IMR-90 (cell line): ENCODE measurements around the gene F13A1. TPM values are rescaled to one million over a fixed set of nuclear protein-coding genes. Genes with fewer than 3 reads are reported as not detected.

Experiments used
- ATAC-seq: fragments of 200-7000 bp; cut with Tn5 transposase; 2 replicates; pipeline ENCODE4 v1.9.1; 2020; ENCODE audit warnings: low read depth, mild to moderate bottlenecking, moderate library complexity
- BruUV-seq: library from RNA; stranded (reverse); fragments of 400-500 nt; replicated peaks from 2 replicates; lab custom pipeline; 2021; lab: Mats Ljungman, UMichigan
- CTCF ChIA-PET: fragments of 300-600 bp; formaldehyde crosslinking; extraction: SDS; loops from one replicate; lab custom pipeline; 2021; ENCODE audit warnings: antibody characterized with exemption; lab: Yijun Ruan, JAX
- POLR2A ChIA-PET: fragments of 300-600 bp; sonication (Branson Sonifier 250); formaldehyde crosslinking; loops from one replicate; lab custom pipeline; 2022; ENCODE audit warnings: antibody characterized with exemption; ENCODE audit not compliant: unreplicated experiment; lab: Charles Lee
- DNase-seq: peaks from one replicate; pipeline ENCODE4 v3.0.0; 2013
- H2AFZ ChIP-seq: replicated peaks from 2 replicates; pipeline ENCODE3; 2013; ENCODE audit warnings: low read length, mild to moderate bottlenecking; ENCODE audit not compliant: poor library complexity
- H2AK5ac ChIP-seq: 2 replicates; pipeline ENCODE4 v1.6.1; 2013; ENCODE audit warnings: low read depth, low read length, inconsistent platforms
- H2AK9ac ChIP-seq: replicated peaks from 2 replicates; pipeline ENCODE3; 2013; ENCODE audit warnings: mild to moderate bottlenecking, low read depth, low read length, moderate library complexity; ENCODE audit not compliant: poor library complexity
- H2BK120ac ChIP-seq: 2 replicates; pipeline ENCODE4 v1.6.1; 2013; ENCODE audit warnings: low read depth, low read length, inconsistent platforms
- H2BK15ac ChIP-seq: 3 replicates; pipeline ENCODE4 v1.6.1; 2013; ENCODE audit warnings: low read depth, low read length, inconsistent platforms
- H2BK20ac ChIP-seq: 2 replicates; pipeline ENCODE4 v1.6.1; 2013; ENCODE audit warnings: low read depth, mild to moderate bottlenecking, inconsistent platforms, low read length, moderate library complexity
- H2BK5ac ChIP-seq: 2 replicates; pipeline ENCODE4 v1.6.1; 2013; ENCODE audit warnings: mild to moderate bottlenecking, low read depth, low read length, inconsistent platforms; ENCODE audit not compliant: poor library complexity, severe bottlenecking
- H3K14ac ChIP-seq: replicated peaks from 2 replicates; pipeline ENCODE4 v1.6.1; 2013; ENCODE audit warnings: low read depth, low read length, inconsistent platforms
- H3K18ac ChIP-seq: 2 replicates; pipeline ENCODE4 v1.6.1; 2013; ENCODE audit warnings: low read depth, low read length, control low read depth
- H3K23ac ChIP-seq: 2 replicates; pipeline ENCODE4 v1.6.1; 2013; ENCODE audit warnings: low read depth, low read length, inconsistent platforms
- H3K27ac ChIP-seq: 2 replicates; pipeline ENCODE4 v1.5.1; 2013; ENCODE audit warnings: mild to moderate bottlenecking, control low read depth, low read length; ENCODE audit not compliant: insufficient read depth
- H3K27me3 ChIP-seq: 2 replicates; pipeline ENCODE4 v1.6.1; 2013; ENCODE audit warnings: low read length; ENCODE audit not compliant: control insufficient read depth, insufficient read depth
- H3K36me3 ChIP-seq: 2 replicates; pipeline ENCODE4 v1.6.1; 2013; ENCODE audit warnings: low read length, mixed read lengths; ENCODE audit not compliant: control insufficient read depth, insufficient read depth
- H3K4ac ChIP-seq: 2 replicates; pipeline ENCODE4 v1.6.1; 2013; ENCODE audit warnings: low read depth, low read length, inconsistent platforms
- H3K4me1 ChIP-seq: 2 replicates; pipeline ENCODE4 v1.6.1; 2013; ENCODE audit warnings: low read length, mixed read lengths; ENCODE audit not compliant: control insufficient read depth, insufficient read depth
- H3K4me2 ChIP-seq: 2 replicates; pipeline ENCODE4 v1.6.1; 2013; ENCODE audit warnings: low read depth, mild to moderate bottlenecking, control low read depth, low read length, moderate library complexity
- H3K4me3 ChIP-seq: 2 replicates; pipeline ENCODE4 v1.5.1; 2013; ENCODE audit warnings: low read depth, mild to moderate bottlenecking, control low read depth, low read length, moderate library complexity; ENCODE audit not compliant: insufficient read depth
- H3K56ac ChIP-seq: 2 replicates; pipeline ENCODE4 v1.6.1; 2013; ENCODE audit warnings: low read length, inconsistent platforms; ENCODE audit not compliant: insufficient read depth; ENCODE audit errors: extremely low read depth
- H3K79me1 ChIP-seq, 2 experiments: 2 replicates each; pipeline ENCODE4 v1.6.1; 2013; ENCODE audit warnings: low read length in 2 of 2, inconsistent platforms in 1 of 2, low read depth in 1 of 2
- H3K9ac ChIP-seq: 2 replicates; pipeline ENCODE4 v1.6.1; 2013; ENCODE audit warnings: low read depth, low read length, control low read depth
- H3K9me1 ChIP-seq: 2 replicates; pipeline ENCODE4 v1.6.1; 2013; ENCODE audit warnings: low read length, inconsistent platforms; ENCODE audit not compliant: insufficient read depth
- H3K9me3 ChIP-seq: 2 replicates; pipeline ENCODE4 v1.6.1; 2013; ENCODE audit warnings: low read length; ENCODE audit not compliant: control insufficient read depth, insufficient read depth
- H4K20me1 ChIP-seq: 2 replicates; pipeline ENCODE4 v1.6.1; 2013; ENCODE audit warnings: low read length, inconsistent platforms; ENCODE audit not compliant: insufficient read depth
- H4K5ac ChIP-seq: 2 replicates; pipeline ENCODE4 v1.6.1; 2013; ENCODE audit warnings: mild to moderate bottlenecking, low read depth, low read length, control low read depth
- H4K8ac ChIP-seq, 2 experiments: 2 replicates each; pipeline ENCODE4 v1.6.1; 2013; ENCODE audit warnings: low read depth in 2 of 2, low read length in 2 of 2, control low read depth in 1 of 2, inconsistent platforms in 1 of 2
- H4K91ac ChIP-seq: 2 replicates; pipeline ENCODE4 v1.6.1; 2013; ENCODE audit warnings: low read depth, low read length, inconsistent platforms; ENCODE audit not compliant: insufficient read depth
- CTCF ChIP-seq: conservative IDR thresholded peaks from 2 replicates; pipeline ENCODE4 v1.5.1; 2012; ENCODE audit warnings: mild to moderate bottlenecking, low read depth, low read length, improper control_type of control experiment
- FOS ChIP-seq: fragments of 150-350 bp; IDR thresholded peaks from 2 replicates; pipeline ENCODE4 v1.6.1; 2016; ENCODE audit warnings: low read depth, low read length
- MAFK ChIP-seq: IDR thresholded peaks from 2 replicates; pipeline ENCODE4 v1.6.1; 2012; ENCODE audit warnings: low read depth, low read length, improper control_type of control experiment
- POLR2A ChIP-seq: IDR thresholded peaks from 2 replicates; pipeline ENCODE4 v1.6.1; 2012; ENCODE audit warnings: mild to moderate bottlenecking, low read depth, low read length
- WGBS, 2 experiments: methylation state at CpG; one replicate each; pipeline versions ENCODE4 v1.1.5 to v1.1.7; 2013; ENCODE audit warnings: missing lambda C conversion rate in 2 of 2; ENCODE audit not compliant: insufficient read length in 1 of 2; ENCODE audit errors: extremely low coverage in 2 of 2; 5-methylcytosine and 5-hydroxymethylcytosine counted together
- dilution Hi-C: fragments of 300-500 bp; cut with HindIII; formaldehyde crosslinking; loops from one replicate; pipeline ENCODE4 v1.14.3; 2018; ENCODE audit warnings: low sequenced_read_pairs; ENCODE audit not compliant: unreplicated experiment
- in situ Hi-C: fragments of 300-500 bp; cut with MboI; formaldehyde crosslinking; loops from 3 replicates; pipeline ENCODE4 v1.14.3; 2019; ENCODE audit warnings: low sequenced_read_pairs, inconsistent platforms, mixed read lengths
- intact Hi-C: fragments of 100-400 bp; cut with micrococcal nuclease; formaldehyde crosslinking; loops from 2 replicates; pipeline ENCODE4 v1.10.0; 2022
- polyA plus RNA-seq, 3 experiments: library from polyadenylated mRNA; depleted of rRNA; stranded (reverse); fragments of >200 nt; gene quantifications; 2 replicates each; pipeline ENCODE4 v1.2.3, GENCODE V29; 2012; ENCODE audit warnings: low replicate concordance in 1 of 3
- total RNA-seq: library from RNA; depleted of rRNA; stranded (reverse); fragments of >200 nt; gene quantifications from 2 replicates; pipeline ENCODE4 v1.2.3, GENCODE V29; 2012

Gene F13A1
- total and polyA plus RNA-seq, 2 of the 4 experiments (the other 2 are of a cell fraction): not detected

GRCh38 chr6:6125495-6125894 lies 195.0 kb downstream of the F13A1 start:
- H2BK5ac ChIP-seq: no peak overlapping the region
- no peak overlapping the region for H3K18ac ChIP-seq
- no CpG with 5 or more reads among the region's 3 CpGs for WGBS, 2 experiments
- TF ChIP-seq POLR2A (no peak), FOS (no peak), MAFK (no peak), CTCF (no peak)
- H4K8ac ChIP-seq: no peak overlapping the region
- dilution Hi-C loops: no loop called here
- DNase-seq: no peak
- H3K4me2 ChIP-seq: no peak overlapping the region
- H3K27me3 ChIP-seq: no peaks in the 10 kb centered on the region
- no peak for ATAC-seq
- no peak overlapping the region for H2BK120ac ChIP-seq
- H3K27ac ChIP-seq: no peak overlapping the region
- no peaks in the 10 kb centered on the region for H3K9me1 ChIP-seq
- H3K56ac ChIP-seq: no peak overlapping the region
- H2AFZ ChIP-seq: no peak overlapping the region
- no peaks in the 10 kb centered on the region for H3K4me1 ChIP-seq
- H3K14ac ChIP-seq: no peak overlapping the region
- intact Hi-C loops: no loop called here
- H3K9me3 ChIP-seq: peaks cover 24% of the 10 kb centered on the region
- no peak overlapping the region for H4K91ac ChIP-seq
- no peak overlapping the region for H4K5ac ChIP-seq
- POLR2A ChIA-PET: no interaction called here
- H3K9ac ChIP-seq: no peak overlapping the region
- in situ Hi-C loops: no loop called here
- no TSS peak for BruUV-seq
- no peaks in the 10 kb centered on the region for H4K20me1 ChIP-seq
- no peak overlapping the region for H2AK9ac ChIP-seq
- CTCF ChIA-PET: no interaction called here
- H2BK20ac ChIP-seq: no peak overlapping the region
- H3K79me1 ChIP-seq: no peaks in the 10 kb centered on the region
- no peak overlapping the region for H2BK15ac ChIP-seq
- H3K4ac ChIP-seq: no peak overlapping the region
- H2AK5ac ChIP-seq: no peak overlapping the region
- H3K4me3 ChIP-seq: no peak overlapping the region
- H3K23ac ChIP-seq: no peak overlapping the region
- no peaks in the 10 kb centered on the region for H3K36me3 ChIP-seq
